Dermis blood vessel endothelial cell (primary cell): ENCODE measurements around the gene PCDHGA9. TPM values are rescaled to one million over a fixed set of nuclear protein-coding genes. Genes with fewer than 3 reads are reported as not detected.
"Not testable (repeated sequence)": the region's sequence is repeated elsewhere in the genome, so short reads cannot be mapped to it uniquely, and the experiment has no call there.

ENCODE experiments used
- DNase-seq: peaks from one replicate; pipeline ENCODE4 v3.0.0; 2010
- total RNA-seq: library from RNA; depleted of rRNA; stranded (reverse); fragments of >200 nt; gene quantifications from 2 replicates; pipeline ENCODE4 v1.2.3, GENCODE V29; 2014

PCDHGA9 gene
- total RNA-seq, 1 donor from 2014 or later = 2.9 TPM

GRCh38 chr5:141414548-141415274, 12.1 kb downstream of the PCDHGA9 start:
- not testable (repeated sequence) for DNase-seq

- DNase-seq = not testable (repeated sequence)
These were observed 12.7 kb downstream of the PCDHGA9 start for GRCh38 chr5:141415275-141415618.

GRCh38 chr5:141417494-141418172, 15.1 kb downstream of the PCDHGA9 start, which contains the start of gene PCDHGB7:
TSS of gene PCDHGB7 (plus strand) at chr5:141417677. CDS start at chr5:141417860, 183 bp downstream.
- peak; percentile 88 for DNase-seq

- DNase-seq = no peak
These were observed 16.7 kb downstream of the PCDHGA9 start for GRCh38 chr5:141419074-141419880.

- peak; percentile 88 for DNase-seq
These were observed 18.4 kb downstream of the PCDHGA9 start, which contains the start of gene PCDHGA11 for GRCh38 chr5:141420855-141421488. TSS of gene PCDHGA11 (plus strand) at chr5:141421051. CDS start at chr5:141421228, 177 bp downstream.

GRCh38 chr5:141421489-141421855, 18.9 kb downstream of the PCDHGA9 start:
- DNase-seq = no peak

GRCh38 chr5:141422742-141423291, 20.2 kb downstream of the PCDHGA9 start:
- no peak for DNase-seq

- DNase-seq = no peak
These were observed 25.3 kb downstream of the PCDHGA9 start for GRCh38 chr5:141427783-141428426.

- peak; percentile 87 for DNase-seq
These were observed 27.9 kb downstream of the PCDHGA9 start, which contains the start of gene PCDHGA12 for GRCh38 chr5:141430332-141431113. TSS of gene PCDHGA12 (plus strand) at chr5:141430507. CDS start at chr5:141430760, 253 bp downstream.

GRCh38 chr5:141431286-141431685, 28.7 kb downstream of the PCDHGA9 start:
- peak; percentile 57 for DNase-seq

- DNase-seq = not testable (repeated sequence)
These were observed 29.7 kb downstream of the PCDHGA9 start for GRCh38 chr5:141432308-141432707.

- not testable (repeated sequence) for DNase-seq
These were observed 30.1 kb downstream of the PCDHGA9 start for GRCh38 chr5:141432726-141433125.

- DNase-seq = no peak
These were observed 31.4 kb downstream of the PCDHGA9 start for GRCh38 chr5:141434006-141434405.

GRCh38 chr5:141437221-141437620, 34.6 kb downstream of the PCDHGA9 start:
- no peak for DNase-seq

- no peak for DNase-seq
These were observed 37.0 kb downstream of the PCDHGA9 start for GRCh38 chr5:141439411-141440141.

GRCh38 chr5:141440341-141440740, 37.8 kb downstream of the PCDHGA9 start:
- DNase-seq = no peak

GRCh38 chr5:141441571-141442170, 39.1 kb downstream of the PCDHGA9 start:
- no peak for DNase-seq
